NB4 (cell line): ENCODE measurements around the gene VGF.
"Not testable (repeated sequence)": the region's sequence is repeated elsewhere in the genome, so short reads cannot be mapped to it uniquely, and the experiment has no call there.

ENCODE experiments used
- DNase-seq: peaks from one replicate; pipeline ENCODE4 v3.0.0; 2010; ENCODE audit warnings: low read depth
- H3K4me3 ChIP-seq: one replicate; pipeline ENCODE4 v1.5.1; 2011; ENCODE audit warnings: mild to moderate bottlenecking, low read depth, low read length, moderate library complexity
- CTCF ChIP-seq: IDR thresholded peaks from one replicate; pipeline ENCODE4 v1.5.1; 2012; ENCODE audit warnings: low read depth, low read length
- MAX ChIP-seq: IDR thresholded peaks from 2 replicates; pipeline ENCODE4 v1.6.1; 2011; ENCODE audit warnings: low read depth, low read length
- MYC ChIP-seq: IDR thresholded peaks from 2 replicates; pipeline ENCODE4 v1.6.1; 2011; ENCODE audit warnings: low read depth, low read length
- POLR2A ChIP-seq: IDR thresholded peaks from 2 replicates; pipeline ENCODE4 v1.6.1; 2011; ENCODE audit warnings: mild to moderate bottlenecking; ENCODE audit not compliant: insufficient read length; ENCODE audit errors: extremely low read depth

VGF gene

GRCh38 chr7:101137651-101138212 is 27.6 kb downstream of the VGF start:
- H3K4me3 ChIP-seq, result peak overlapping the region; percentile 29
- no peak for DNase-seq
- TF ChIP-seq POLR2A (no peak), MYC (0 out of 2 replicates have a peak, but pooled peaks have one; percentile 21)

GRCh38 chr7:101134399-101134980 is 30.9 kb downstream of the VGF start:
- TF ChIP-seq POLR2A, result no peak
- TF ChIP-seq MAX, result peak; percentile 28; the same call in 1 of the 2 replicates
- TF ChIP-seq CTCF, result no peak
- peak; percentile 70; the same call in 1 of the 2 replicates for TF ChIP-seq MYC
- no peak overlapping the region for H3K4me3 ChIP-seq
- DNase-seq, result peak; percentile 70

GRCh38 chr7:101133621-101134398 is 31.6 kb downstream of the VGF start:
- TF ChIP-seq MYC (0 out of 2 replicates have a peak, but pooled peaks have one; percentile 29), CTCF (no peak)
- DNase-seq, result peak; percentile 72
- H3K4me3 ChIP-seq, result no peak overlapping the region

GRCh38 chr7:101132626-101133600 is 32.5 kb downstream of the VGF start:
- not testable (repeated sequence) for H3K4me3 ChIP-seq, DNase-seq

- TF ChIP-seq POLR2A (no peak), MYC (no peak), CTCF (no peak), MAX (no peak)
- DNase-seq, result no peak
- H3K4me3 ChIP-seq, result no peak overlapping the region
Observed at GRCh38 chr7:101129603-101130117, 35.7 kb downstream of the VGF start.

- DNase-seq, result no peak
- TF ChIP-seq CTCF, result no peak
- no peak for TF ChIP-seq POLR2A
- no peak for TF ChIP-seq MAX
- TF ChIP-seq MYC, result no peak
- H3K4me3 ChIP-seq, result no peak overlapping the region
Observed at GRCh38 chr7:101128040-101128834, 37.1 kb downstream of the VGF start.
